ENCODE measurements around the gene AGAP1.

The AGAP1 gene

DNA sequence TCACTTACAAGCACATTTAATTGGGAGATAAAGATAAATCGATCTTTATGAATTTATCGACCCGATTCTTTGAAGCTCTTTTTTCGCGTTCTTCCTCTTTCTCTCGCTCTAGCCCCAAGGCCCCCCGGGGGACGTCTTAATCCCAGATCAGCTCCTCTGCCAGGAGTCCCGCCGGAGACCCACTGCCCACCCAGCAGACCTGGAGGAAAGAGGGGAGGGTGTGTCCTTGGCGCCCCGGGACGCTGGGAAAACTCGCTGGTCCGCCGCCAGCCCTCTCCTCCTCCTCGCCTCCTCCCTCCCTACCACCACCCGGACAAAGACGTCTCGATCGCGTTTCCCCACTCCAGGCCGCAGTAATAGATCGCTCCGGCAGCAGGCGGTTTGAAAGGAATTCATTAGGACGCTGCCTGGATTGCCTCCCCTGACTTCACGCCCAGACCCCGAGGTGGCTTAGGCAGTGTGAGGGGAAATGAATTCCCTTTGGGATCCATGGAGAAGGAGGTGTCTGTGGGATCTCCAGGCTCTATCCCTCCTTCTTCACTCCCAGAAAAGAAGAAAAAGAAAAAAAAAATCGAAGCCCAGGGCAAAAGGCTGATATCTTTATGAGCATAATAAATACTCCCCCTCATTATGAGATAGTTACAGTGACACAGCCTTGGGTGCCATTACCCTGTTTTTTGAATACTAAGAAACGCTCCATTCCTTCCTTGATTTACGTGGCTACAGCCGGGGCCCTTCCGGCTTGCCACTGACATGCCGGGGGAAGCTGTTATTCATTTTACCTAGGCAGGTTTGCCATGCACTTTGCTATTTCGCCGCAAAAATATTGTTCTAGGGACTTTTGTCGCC, 676.1 kb downstream of the AGAP1 start:
- DNase-seq = peak; percentile 73

DNA sequence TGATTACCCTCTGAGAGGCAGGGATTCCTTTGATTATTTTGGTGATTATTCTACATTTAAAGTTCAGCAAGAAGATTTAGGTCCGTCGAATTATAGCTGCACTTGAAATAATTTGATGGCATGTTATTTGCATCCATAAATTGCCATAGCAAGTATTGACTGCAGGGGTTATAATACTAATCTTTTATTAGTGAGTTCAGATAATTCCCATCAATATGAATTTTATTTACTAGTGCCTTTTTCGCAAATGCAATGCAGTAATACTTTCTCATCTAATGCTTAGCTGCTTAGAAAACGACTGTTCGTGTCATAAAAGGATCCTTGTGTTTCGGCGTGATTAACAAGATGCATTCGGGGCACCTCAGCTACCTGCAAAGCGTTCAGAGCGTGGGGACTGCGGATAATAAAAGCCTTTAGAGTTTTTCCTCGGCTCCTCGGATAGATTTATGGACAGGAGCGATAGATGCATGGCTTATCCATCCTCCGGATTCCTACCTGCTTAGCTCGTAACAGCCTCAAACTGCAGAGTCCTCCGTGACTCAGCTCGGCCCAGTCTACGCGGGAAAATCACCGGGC, 676.8 kb downstream of the AGAP1 start:
- peak; percentile 47 for DNase-seq

DNA sequence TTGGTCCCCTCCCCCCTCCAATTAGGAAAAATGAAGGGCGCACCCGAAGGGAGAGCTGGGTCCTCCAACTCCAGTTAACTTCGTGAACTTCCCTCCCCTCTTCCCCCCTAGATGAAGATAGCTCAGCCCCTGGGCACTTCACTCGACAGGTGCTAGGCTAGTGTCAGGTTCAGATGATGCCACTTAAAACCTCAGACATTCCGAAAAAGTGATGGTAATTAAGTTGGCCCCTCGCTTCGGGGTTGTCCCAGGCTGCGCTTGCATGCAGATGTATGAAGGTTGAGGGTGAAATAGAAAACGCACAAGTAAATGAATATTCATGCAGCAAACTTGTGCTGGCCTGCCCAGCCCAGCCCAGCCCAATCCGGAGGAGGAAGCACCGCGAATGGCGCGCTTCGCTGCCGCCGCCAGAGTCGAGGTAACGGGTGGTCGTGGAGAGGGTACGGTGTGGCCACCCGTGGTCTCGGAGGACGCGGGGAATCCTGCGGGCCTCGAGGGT, 677.4 kb downstream of the AGAP1 start:
- DNase-seq = no peak

DNA sequence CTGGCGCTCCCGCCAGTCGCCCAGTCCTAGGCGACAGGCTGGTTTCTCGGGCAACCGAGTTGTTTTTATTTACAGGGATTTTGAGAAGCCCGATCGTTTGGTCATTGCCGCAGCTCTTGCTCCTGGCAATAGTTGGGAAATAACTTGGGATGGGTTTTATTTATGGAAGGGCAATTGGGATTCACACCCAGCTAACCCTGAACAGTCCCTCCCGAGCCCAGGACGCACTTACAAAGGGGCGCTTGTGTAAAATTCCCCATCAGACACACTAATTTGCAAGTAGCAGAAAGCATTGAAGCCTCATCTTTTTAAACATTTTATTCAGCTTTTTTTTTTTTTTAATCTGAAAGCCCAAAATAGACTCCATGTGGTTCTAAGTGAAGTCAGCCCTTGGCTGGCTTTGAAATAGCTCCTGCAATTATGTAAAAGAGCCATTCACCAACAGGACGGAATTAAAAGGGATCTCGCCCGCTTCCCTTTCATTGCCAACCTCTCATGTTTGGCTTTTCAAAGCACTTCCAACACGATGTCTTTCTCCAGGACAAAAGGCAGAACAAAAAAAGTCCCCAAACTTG, 677.9 kb downstream of the AGAP1 start:
- DNase-seq = peak; percentile 68

DNA sequence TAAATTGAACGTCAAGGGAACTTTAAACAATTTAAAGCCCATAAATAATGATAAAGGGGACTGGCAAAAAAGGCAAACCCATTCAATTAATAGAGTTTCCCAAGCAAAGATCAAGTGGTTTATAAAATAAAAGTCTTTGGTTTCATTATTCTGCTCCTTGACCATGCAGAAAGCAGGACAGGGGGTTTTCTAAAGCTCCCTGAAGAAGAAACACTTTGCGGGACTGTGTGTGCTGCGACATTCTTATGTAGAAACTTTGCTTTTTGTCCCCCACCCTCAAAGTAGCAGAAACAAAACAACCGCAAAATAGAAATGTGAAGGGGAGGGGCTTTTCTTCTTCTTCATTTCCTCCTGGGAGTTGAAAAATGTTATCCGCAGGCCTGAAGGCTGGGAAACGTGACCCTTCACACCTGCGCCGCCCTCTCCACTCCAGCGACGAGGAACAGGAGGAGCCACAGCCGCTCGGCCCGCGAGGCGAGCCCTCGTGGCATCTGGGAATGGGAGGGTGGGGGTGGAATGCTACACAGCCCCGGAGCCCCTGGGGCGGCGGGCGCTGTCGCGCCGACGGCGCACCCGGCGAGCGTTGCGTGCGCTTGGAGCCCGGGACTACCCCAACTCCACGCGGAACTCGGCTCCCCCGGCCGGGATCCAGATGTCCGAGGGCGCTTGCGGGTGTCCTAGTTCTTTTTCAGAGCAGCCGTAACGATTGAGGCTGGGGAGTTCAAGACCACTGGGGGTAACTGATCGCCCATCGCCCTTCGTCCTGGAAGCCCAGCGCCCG, 678.6 kb downstream of the AGAP1 start:
- DNase-seq = peak; percentile 47

DNA sequence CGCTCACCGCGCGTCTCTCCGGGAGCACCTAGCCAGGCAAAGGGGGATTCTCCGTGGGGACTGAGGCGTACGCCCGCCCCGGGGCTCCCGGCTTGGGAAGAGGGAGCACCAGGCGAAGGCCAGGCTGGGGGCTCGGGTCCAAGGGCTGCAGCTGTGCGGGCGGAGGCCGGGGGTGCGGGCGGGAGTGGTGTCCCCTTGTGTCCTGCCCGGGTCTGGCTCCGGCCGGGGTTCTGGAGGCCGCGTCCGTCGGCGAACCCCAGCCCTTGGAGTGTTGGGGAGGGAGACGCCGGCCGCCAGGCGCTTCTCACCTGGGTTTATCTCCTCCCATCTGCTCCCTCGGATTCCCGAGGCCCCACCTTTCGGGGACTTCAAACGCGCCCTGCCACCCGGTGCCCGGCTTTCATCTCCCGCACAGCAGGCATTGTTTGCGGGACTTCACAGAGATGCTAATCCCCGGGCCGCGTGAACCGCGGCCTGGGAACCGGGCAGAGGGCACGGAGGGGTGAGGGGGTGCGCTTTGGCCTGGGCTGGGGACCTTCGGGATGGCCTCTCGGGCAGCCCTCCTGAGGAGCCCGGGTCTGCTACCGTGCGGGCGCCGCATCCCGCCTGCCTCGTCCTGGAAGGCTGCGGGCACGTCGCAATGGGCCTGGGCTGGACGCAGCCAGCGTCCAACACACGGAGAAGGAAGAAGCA, 679.3 kb downstream of the AGAP1 start:
- DNase-seq = peak; percentile 37

DNA sequence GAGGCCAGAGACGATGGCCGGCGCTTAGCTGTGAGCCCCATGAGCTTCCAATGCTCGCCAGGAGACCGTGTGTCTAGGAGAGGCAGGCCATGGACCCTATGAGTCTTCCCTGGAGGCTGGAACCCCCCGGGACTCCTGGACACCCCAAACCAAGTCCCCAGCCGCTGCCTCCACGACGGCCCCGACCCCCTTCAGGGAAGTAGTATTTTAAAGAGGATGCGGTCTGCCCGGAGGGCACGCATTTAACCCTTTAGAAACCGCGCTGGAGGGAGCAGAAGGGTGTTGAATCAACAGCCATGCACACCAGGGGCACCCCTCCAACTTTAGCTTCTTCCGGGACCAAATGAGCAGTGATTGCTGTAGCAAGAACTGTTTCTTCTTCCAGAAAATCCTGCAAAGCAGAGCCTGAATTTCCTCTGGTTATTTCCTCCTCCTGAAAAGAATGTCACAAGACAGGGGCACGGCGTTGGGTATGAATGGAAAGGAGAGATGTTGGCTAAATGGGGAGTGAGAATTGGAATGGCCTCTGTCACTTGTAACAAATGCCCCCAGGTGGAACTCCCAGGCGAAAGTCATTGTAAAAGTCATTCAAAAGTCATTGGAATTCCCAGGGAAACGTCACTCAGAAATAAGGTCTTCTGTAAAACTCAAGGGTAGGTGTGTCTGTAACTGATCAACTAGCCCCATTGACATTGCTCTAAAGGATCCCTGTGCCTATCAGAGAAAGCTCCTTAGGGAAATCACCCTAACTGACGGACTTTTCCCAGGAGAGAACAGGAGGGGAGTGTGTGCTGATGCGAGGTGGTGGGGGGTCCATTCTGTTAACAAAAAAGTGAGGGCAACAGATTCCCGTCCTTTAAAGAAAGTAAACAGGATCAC, 680.1 kb downstream of the AGAP1 start:
- DNase-seq = no peak

DNA sequence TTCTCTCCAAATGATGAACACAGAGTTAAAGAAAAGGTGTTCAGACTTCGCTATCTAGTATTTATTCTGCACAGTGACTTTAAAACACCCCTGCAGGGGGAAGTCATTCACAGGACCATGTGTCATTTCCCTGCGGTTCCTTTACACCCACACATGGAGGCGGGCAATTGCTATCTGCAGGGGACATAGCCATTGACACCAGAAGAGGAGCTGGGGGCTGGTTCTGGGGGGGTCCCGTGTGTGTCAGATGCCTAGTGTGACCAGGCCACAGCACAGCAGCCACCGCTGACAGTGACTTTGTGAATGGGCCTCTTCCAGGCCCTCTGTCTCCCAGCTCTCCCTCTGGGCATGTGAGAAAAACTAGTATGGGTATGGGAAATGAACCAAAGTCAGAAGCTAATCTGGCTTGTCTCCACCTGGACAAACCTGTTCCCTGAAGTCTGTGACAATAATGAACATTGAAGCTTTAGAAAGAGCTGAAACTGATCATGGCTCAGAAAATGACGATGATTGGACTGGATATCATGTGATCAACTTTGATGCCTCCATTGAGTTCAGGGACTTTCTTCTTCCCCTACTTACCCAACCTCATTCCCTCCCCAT, 681.8 kb downstream of the AGAP1 start:
- DNase-seq = no peak

DNA sequence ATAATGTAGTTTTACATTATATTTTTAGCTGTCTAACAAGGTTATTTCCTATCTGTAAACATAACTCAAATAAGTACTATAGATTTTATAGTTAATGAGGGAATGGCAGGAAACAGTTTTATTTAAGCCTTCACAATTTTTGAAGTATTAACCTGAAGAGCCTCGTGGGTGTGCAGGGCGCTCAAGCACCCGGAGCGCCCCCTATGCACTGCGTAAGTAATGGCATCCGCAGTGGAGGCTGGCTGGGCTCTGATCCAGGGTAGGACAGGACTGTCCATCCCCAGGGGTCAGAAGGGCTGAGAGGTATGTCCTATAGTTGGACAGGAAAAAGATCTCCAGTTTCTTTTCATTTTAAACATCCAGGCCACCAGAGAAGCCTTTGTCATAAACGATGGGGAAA, 682.6 kb downstream of the AGAP1 start:
- DNase-seq = no peak

DNA sequence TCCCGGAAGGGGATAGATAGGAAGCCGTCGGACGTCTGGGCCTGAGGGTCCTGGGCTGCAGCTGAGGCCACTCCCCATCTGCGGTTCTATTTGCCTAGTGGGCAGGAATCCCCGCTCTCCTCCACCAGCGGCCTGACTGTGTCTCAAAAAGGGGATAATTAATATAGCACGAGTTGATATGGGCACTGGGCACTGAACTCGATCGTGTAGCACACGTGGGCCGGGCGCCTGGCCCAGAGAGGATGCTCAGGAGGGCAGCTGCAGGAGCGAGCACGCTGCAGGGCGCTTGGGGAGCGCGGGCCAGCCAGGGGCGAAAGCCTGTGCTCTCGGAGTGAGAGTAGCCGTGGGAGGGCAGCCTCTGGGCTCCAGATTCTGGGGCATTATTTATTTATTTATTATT, 683.1 kb downstream of the AGAP1 start:
- DNase-seq = no peak

DNA sequence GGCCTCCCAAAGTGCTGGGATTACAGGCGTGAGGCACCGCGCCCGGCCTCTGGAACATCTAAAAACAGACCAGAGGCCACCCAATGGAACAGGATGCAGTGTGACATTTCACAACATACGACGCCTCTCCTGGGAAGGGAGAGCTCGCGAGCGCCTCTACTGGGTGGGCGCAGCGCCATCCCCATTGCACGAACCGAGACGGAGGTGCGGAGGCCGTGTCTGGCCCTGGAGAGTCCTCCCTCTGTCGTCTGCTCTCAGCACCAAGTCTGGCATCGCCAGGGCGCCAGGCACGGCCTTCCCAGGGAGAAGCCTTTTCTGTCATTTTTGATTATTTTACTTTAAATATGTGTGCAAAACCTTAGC, 683.7 kb downstream of the AGAP1 start:
- DNase-seq = peak; percentile 76

DNA sequence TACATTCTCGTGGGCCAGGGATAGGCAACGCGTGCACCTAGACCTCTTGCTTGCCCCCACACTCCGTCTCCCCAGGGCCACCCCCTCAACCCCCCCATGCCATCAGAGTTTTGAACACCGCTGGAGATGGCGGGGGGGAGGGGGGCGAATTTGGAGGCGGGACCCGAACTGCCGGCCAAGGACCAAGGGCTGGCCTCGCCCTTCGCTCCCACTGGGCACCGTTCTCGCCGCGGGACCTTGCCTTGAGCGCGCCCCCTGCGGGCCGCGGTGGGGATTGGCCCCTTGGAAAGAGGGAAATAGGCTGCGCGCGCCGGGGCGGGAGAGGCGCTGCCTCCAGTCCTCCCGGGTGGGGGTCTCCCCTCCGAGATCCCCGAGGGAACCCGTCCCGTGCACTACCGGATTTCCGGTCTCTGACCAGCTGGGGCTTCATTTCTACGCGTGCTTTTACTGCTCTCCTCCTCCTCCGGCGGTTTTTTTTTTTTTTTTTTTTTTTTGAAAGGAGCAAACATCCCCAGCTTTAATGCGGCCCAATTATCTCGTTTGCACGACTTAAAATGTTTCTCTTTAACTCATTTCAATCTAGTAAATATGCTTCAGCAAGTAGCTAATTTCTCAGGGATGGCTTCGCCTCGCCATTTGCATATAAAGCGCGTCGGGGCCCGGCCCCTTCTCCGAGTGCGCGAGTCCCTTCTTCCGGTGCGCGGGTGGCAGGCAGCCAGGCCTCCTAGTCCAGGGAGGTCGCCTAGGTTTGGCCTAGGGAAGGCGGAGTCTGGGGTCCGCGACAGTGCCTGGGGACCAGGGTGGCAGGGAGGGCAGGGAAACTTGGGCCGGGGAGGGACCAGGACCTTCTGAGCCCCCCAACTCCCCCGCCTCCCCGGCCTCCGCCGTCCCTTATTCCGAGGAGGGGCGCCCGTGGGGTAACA, 684.4 kb downstream of the AGAP1 start:
- peak; percentile 88 for DNase-seq

DNA sequence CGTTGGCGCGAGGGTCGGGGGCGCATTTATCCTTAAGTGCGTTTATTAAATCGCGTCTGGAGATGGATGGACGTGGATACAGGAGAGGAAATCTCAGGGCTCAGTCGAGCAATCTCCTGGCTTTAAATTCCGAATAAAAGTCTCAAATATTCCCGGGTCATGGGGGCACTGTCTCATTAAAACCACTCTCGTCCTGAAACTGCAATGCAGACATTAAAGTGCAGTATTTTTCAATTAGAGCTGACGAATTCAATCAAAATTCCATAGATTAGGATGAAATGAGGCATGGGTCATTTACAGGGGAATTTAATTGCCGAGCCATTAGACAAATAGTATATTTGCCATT, 685.0 kb downstream of the AGAP1 start:
- peak; percentile 46 for DNase-seq

DNA sequence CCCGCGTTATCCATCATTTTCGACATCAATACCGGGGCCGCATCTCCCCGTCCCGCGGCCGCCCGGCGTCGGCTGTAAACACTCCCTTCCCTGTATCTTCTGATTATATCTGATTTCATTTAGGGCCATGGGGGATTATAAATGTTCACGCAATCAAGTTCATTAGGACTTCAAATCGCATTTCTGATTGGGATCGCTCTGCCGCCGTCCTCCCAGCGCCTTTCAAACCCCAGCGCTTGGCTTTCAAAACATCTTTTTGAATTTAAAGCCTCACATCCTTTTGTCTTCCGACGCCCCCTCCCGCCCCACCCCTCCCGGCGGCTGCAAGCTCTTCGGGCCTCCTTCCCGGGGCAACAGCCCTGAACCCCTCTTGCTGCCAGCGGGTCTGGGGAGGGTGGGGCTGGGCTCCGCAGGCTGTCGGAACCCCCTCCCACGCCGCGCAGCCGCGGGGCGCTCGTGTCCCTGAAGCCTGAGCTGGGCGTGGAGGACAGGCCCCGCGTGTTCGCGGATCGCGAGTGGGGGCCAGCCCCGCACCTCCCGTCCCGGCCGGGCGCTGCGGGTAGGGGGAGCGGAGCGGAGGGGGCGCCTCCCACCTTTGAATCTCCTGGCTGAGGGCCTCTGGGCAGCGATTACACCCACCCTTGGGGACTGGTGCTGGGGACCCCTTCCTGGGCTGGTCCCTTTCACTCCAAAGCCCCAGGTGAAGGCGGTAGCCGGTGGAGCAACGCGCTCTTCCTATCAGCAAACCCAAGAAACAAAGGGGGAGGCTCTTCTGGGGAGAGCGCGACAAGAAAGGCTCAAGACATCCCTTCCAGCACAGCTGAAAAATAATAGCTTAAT, 685.6 kb downstream of the AGAP1 start:
- peak; percentile 67 for DNase-seq

DNA sequence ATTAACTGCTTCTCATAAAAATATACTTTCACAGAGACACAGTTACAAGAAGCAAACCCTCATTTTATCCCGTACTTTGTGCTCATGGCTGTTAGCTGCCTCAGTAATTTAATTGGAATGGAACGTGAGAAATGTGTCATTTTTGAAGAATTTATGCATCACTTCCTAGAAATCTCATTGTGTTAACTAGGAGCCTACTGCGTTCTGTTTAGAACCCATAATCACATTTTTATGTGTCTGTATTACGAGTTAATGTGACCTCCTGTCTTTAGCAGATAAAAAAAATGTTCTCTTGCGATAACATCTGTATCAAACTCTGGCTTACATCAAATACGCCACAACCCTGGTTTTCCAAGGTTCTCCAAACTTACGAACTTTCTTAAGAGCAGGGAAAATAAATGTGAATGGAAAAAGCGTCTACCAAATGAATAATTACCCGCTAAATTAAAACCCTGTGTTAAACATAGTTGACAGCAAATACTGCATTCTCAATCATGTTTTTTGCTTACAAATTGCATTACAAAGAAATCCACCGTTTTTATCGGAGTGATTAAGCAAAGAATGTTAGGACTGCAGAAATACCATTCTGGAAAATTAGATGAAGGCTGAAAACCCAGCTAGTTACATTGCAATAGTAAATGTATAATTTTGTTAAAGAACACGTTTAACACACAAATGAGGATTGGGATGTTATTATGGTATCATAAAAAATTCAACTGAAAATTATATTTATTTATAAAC, 686.4 kb downstream of the AGAP1 start:
- no peak for DNase-seq

DNA sequence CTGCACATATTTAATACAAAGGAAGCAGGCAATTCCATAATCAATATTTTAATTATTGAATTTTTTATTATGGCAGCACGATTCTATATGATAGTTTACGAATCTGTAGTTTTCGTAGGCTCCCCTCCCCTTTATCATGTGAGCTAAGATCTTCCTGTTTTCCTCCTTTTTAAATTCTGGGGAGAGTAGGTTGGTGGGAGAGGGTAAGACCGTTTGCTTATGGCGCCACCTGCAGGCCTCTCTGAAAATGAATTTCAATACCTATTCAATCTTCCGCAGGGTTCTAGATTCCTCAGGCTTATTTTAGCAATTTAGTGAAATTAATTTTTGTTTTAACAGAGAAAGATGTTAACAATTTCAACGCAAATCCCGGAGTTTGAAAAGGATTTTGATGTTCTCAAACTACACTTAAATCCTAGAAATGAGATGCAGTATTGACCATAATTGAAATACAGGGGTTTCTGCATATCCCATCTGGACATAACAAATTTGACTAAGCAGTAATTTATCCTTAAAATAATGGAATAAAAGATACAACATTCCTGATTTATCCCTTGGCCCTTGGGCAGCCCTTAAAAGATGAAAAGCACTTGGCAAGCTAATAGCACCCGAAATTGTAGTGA, 687.1 kb downstream of the AGAP1 start:
- DNase-seq = peak; percentile 78

Data from retina (tissue), 1 donor.